Measurements from ENCODE around the gene TOR1AIP2.

DNA sequence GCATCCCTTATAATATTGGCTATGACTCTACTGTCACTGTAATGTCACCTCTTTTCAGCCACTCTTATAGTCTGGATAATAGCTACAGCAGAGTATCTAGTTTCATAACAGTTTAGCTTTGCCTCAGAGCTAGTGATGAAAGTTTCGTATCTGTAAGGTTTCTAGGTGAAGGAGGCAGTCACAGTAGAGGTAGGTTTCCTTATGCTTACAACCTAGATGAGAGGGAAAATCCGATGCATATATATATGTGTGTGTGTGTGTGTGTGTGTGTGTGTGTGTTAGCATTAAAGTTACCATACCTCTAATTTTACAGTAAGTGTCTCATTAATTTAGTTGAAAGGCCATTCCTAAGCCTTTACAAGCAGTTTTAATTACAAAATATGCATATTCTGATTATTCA lies 2.2 kb upstream of the TOR1AIP2 start:
- TF ChIP-seq, protein P1, sequence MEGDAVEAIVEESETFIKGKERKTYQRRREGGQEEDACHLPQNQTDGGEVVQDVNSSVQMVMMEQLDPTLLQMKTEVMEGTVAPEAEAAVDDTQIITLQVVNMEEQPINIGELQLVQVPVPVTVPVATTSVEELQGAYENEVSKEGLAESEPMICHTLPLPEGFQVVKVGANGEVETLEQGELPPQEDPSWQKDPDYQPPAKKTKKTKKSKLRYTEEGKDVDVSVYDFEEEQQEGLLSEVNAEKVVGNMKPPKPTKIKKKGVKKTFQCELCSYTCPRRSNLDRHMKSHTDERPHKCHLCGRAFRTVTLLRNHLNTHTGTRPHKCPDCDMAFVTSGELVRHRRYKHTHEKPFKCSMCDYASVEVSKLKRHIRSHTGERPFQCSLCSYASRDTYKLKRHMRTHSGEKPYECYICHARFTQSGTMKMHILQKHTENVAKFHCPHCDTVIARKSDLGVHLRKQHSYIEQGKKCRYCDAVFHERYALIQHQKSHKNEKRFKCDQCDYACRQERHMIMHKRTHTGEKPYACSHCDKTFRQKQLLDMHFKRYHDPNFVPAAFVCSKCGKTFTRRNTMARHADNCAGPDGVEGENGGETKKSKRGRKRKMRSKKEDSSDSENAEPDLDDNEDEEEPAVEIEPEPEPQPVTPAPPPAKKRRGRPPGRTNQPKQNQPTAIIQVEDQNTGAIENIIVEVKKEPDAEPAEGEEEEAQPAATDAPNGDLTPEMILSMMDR (IDR thresholded peaks at IDR 0.05): no peak
- TF ChIP-seq POLR2A (IDR thresholded peaks at IDR 0.05): no peak
